Right lobe of liver (tissue), 4 donors: Measurements from ENCODE around the gene DSCAML1.

Source experiments
- POLR2A ChIP-seq: fragments of 450-650 bp; IDR thresholded peaks from one replicate; pipeline ENCODE4 v1.6.1; 2017; ENCODE audit warnings: antibody characterized with exemption, mild to moderate bottlenecking
- TF ChIP-seq, protein P1 (sequence below), 4 donors: fragments of 200-600 bp in 3 of 4; fragments of 450-650 bp in 1 of 4; IDR thresholded peaks; one replicate each; pipeline versions ENCODE4 v1.5.1 to v1.8.0; 2016 to 2022; ENCODE audit warnings: antibody characterized with exemption in 4 of 4, mild to moderate bottlenecking in 2 of 4
- donor health status: DM: no; HTN: no; CAD: no.
- donor health status: DM: no; HTN: no; CAD: no.
- donor health status: DM: no; HTN: yes; CAD: no.

DNA sequence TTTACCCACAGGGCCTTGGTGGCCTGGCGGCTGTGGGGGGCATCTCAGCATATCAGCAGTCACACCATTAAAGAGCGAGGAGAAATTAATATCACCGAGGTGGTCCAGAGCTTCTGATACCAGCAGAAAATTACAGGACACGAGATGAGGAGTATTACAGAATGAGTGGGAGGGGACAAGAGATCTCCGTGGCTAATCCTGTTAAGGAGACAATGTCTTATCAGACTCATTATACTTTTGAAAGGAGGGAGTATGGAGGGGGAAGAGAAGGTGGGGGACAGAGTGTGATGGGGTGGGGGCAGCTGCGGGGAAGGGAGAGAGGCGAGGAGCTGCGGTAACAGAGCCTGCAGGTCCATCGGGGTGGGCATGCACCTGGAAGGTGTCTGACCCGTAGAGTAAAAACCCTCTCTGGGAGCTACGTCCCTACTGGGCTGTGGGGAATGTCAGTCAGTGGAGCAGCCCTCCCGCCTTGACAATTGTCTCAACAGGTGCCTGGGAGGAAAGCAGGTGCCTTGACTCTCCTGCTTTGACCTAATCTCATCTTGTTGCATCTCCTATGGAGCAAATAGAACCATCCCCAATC, 245.2 kb downstream of the DSCAML1 start:
- TF ChIP-seq, protein P1, sequence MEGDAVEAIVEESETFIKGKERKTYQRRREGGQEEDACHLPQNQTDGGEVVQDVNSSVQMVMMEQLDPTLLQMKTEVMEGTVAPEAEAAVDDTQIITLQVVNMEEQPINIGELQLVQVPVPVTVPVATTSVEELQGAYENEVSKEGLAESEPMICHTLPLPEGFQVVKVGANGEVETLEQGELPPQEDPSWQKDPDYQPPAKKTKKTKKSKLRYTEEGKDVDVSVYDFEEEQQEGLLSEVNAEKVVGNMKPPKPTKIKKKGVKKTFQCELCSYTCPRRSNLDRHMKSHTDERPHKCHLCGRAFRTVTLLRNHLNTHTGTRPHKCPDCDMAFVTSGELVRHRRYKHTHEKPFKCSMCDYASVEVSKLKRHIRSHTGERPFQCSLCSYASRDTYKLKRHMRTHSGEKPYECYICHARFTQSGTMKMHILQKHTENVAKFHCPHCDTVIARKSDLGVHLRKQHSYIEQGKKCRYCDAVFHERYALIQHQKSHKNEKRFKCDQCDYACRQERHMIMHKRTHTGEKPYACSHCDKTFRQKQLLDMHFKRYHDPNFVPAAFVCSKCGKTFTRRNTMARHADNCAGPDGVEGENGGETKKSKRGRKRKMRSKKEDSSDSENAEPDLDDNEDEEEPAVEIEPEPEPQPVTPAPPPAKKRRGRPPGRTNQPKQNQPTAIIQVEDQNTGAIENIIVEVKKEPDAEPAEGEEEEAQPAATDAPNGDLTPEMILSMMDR (IDR thresholded peaks at IDR 0.05): no peak
- TF ChIP-seq POLR2A: no peak
